ENCODE measurements around the gene NGDN.
A peak's percentile ranks its signal among the peaks of the same experiment; 100 is the strongest.
"Not testable (repeated sequence)": the region's sequence is repeated elsewhere in the genome, so short reads cannot be mapped to it uniquely, and the experiment has no call there.

NGDN gene

DNA sequence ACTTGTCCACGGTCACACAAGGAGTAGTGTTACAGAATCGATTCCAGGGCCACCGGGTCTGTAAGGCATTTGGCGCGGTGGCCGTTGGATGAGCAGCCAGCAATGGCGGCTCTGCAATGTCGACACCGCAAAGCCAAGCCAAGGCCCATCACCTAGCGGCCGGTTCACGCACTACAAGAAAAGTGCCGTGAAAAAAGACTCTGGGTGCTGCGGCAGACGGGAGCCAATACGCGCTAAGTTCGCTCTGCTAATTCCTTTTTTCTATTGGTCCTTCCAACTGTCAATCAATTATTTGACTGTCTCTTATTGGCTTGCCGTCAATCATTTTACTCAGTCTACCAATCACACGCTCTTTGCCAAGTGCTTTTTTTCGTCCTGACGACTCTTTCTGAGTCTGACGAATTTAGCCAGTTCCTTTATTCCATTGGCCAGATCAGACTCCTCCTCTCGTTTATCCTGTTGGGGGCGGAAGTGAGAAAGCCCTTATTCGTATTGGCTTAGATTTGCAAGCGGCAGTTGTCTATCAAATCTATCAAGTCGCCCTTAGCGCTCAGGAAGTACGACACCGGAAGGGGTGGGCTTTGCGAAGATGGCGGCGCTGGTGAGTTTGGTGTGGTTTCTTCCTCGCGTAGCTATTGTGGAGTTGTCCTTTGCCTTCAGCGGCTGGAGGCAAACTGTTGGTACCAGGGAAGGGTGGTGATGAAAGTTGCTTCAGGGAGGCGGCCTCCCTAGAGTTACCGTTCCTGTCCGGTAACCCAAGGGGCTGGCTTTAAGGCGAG lies at the start of gene NGDN:
Gene NGDN, plus strand, starts transcription at position 577 of the 779 bp plus-strand sequence. Its CDS starts 13 bp downstream, at position 590.
- DNase-seq, result peak; percentile 94 to 99 (median 98)
- intact Hi-C loops (cut with DNase I), result loop anchor here (2.0 to 5.0 kb wide), 3 partner anchors 87 to 141 kb away; partner anchors contain the start of gene SLC22A17

- DNase-seq, result no peak
- intact Hi-C loops (cut with DNase I), result no loop called here
Observed at GRCh38 chr14:23421594-23421993, 47.9 kb upstream of the NGDN start.

DNA sequence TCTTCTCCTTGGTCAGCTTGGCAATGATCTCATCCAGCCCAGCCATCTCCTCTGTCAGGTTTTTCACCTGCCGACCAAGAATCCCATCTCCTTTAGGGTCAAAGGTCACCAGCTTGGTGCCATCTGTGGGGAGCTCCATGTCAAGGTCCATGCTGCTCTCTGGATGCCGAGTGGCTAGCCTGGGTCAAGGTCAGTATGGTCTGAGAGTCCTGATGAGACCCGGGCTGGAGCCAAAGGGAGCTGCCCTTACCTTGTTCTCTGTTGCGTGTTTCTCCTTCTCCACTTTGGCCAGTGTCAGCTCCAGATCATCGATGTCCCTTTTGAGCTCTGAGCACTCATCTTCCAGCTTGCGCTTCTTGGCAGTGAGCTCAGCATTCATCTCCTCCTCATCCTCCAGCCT lies 45.8 kb upstream of the NGDN start:
- peak in 3 of 10 donors; percentile 46 to 69 (median 52) for DNase-seq
- intact Hi-C loops (cut with DNase I), result no loop called here

GRCh38 chr14:23425169-23425568 lies 44.3 kb upstream of the NGDN start:
- DNase-seq, result peak in 2 of 10 donors; percentile 8 to 29
- intact Hi-C loops (cut with DNase I), result no loop called here

GRCh38 chr14:23425798-23426197 lies 43.7 kb upstream of the NGDN start:
- intact Hi-C loops (cut with DNase I), result not testable (repeated sequence)
- DNase-seq, result peak in 3 of 10 donors; percentile 33 to 63 (median 54)

DNA sequence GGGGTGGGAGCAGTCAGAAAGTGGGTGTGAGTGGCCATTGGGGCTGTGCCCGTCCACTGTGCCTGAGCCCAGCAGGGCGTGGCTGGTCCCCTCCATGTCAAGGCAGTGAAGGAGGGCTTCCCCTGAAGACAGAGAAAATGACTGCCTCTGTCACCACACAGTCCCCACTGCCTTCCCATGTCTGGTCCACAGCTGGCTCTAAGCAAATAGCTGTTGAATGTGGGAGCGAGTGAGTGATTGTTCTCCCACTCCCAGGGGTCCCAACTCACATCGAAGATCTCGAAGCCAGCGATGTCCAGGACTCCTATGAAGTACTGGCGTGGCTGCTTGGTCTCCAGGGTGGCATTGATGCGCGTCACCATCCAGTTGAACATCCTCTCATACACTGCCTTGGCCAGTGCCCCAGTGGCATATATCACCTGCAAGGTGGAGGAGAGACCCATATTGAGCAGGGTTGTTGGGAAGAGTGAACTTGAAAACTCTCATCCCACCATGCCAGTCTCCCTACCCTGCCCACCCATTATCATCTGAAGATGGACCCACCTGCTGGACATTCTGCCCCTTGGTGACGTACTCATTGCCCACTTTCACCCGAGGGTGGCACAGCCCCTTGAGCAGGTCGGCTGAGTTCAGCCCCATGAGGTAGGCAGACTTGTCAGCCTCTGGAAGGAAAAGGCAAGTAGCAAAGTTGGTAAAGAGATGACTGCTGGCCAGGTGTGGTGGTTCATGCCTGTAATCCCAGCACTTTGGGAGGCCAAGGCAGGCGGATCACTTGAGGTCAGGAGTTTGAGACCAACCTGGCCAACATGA lies 40.6 kb upstream of the NGDN start:
- intact Hi-C loops (cut with DNase I), result no loop called here
- DNase-seq, result peak in 3 of 10 donors; percentile 50 to 60 (median 55)

DNA sequence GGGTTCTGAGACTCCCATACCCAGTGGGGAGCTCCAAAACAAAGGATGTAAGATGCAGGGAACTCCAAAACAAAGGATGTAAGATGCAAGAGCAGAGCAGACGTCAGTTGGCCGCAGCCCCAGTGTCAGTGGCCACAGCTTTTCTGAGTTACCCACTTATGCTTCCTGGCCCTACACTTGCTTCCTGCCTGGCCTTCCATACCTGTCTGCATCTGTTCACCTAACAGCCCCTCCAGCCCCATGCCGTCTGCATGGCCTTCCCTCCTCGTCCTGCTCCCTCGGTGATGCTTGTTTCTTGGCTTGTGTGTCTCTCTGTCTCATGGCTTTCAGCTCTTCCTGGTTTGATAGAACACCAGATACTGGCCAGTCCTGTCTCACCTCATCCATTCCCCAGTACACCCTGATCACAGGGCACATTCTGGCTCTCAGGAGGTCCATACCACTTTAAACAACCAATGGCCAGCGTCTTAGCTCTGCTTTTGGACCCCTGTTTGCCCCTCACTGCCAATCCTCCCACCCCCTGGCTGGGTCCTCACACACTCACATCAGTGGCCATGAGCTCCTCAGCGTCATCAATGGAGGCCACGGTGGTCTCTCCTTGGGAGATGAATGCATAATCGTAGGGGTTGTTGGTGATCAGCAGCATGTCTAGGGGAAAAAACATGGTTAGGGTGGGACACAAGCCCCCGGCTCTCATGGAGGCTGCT lies 39.3 kb upstream of the NGDN start:
- intact Hi-C loops (cut with DNase I), result no loop called here
- peak in 2 of 10 donors; percentile 45 to 65 for DNase-seq

DNA sequence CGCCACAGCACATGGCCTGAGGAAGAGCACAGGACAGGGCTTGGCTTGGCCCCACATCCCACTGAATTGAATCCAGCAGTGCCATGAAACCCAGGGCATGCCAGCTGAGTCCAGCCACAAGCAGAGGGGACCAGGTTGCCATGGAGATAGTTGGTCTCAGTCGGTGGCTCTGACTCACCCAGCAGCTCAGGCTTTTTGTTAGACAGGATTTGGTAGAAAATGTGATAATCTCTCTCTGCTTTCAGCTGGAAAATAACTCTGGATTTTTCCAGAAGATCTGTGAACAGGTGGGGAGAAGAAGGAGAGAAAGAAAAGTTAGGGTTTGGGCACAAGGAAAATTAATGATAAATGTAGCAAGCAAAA lies 38.8 kb upstream of the NGDN start:
- intact Hi-C loops (cut with DNase I), result no loop called here
- peak in 8 of 10 donors; percentile 28 to 94 (median 72) for DNase-seq

GRCh38 chr14:23431486-23431885 lies 38.0 kb upstream of the NGDN start:
- DNase-seq, result peak in 1 of 10 donors; percentile 81
- intact Hi-C loops (cut with DNase I), result no loop called here

DNA sequence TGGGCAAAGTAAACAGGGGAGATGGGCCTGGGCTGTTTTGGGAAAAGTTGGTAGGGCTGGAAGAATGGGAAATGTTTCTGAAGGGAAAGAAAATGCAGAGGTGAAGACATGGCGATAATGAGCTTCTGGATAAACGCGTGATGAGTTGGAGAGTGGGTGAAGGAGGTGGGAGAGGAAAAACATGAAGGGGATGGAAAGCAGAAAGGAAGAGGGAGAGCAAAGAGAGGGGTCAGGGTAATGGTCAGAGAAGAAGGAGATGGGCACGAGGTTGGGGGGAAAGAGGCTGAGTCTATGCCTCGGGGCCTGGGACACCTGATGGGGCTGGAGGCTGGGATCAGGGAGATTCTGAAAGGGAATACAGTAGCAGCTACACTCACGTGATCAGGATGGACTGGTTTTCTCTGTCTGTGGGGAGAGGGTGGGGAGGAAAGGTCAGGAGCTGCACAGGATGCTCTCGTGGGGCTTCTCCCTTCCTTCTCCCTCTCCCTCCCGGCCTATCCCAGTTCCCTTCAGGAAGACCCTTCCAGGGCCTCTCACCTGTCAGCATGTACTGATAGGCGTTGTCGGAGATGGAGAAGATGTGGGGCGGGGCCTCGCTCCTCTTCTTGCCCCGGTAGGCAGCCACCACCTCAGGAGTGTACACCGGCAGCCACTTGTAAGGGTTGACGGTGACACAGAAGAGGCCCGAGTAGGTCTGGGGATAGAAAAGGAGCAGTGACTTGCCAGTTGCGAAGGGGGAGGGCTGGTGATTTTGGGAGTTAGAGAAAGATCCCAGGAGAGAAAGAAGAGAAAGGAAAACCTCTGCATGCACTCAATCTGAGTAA lies 37.2 kb upstream of the NGDN start:
- intact Hi-C loops (cut with DNase I), result no loop called here
- DNase-seq, result peak in 1 of 10 donors; percentile 59

DNA sequence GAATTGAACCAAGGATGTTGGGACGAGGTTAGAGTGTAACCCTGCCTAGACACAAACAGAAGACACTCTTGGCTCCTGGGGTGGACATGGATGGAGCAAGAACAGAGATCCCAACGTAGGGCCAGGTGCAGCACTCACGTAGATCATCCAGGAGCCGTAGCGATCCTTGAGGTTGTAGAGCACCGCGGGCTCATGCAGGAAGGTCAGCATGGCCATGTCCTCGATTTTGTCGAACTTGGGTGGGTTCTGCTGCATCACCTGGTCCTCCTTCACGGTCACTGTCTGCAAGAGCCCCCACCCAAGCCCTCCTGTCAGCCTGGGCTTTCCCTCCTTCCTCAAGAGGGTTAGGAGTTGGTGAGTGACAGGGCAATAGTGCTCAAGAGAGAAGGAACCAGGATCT lies 36.6 kb upstream of the NGDN start:
- intact Hi-C loops (cut with DNase I), result no loop called here
- DNase-seq, result peak in 2 of 10 donors; percentile 51 to 61

DNA sequence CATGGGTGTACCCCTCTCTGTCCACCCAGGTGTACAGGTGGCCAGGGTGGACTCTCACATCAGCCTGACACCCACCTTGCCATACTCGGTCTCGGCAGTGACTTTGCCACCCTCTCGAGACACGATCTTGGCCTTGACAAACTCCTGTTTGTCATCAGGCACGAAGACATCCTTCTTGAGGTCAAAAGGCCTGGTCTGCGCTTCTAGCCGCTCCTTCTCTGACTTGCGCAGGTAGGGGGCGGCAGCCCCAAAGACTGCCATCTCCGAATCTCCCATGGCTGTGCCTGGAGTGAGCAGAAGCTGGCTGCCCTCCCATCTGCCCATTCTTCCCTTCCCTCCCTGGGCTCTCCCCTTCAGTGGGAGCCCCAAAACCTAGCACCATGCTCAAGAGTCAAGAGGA lies 36.0 kb upstream of the NGDN start:
- peak in 2 of 10 donors; percentile 60 to 63 for DNase-seq
- intact Hi-C loops (cut with DNase I), result no loop called here

- peak in 2 of 10 donors; percentile 49 to 71 for DNase-seq
- intact Hi-C loops (cut with DNase I), result no loop called here
Observed at GRCh38 chr14:23434488-23435222, 34.8 kb upstream of the NGDN start.

DNA sequence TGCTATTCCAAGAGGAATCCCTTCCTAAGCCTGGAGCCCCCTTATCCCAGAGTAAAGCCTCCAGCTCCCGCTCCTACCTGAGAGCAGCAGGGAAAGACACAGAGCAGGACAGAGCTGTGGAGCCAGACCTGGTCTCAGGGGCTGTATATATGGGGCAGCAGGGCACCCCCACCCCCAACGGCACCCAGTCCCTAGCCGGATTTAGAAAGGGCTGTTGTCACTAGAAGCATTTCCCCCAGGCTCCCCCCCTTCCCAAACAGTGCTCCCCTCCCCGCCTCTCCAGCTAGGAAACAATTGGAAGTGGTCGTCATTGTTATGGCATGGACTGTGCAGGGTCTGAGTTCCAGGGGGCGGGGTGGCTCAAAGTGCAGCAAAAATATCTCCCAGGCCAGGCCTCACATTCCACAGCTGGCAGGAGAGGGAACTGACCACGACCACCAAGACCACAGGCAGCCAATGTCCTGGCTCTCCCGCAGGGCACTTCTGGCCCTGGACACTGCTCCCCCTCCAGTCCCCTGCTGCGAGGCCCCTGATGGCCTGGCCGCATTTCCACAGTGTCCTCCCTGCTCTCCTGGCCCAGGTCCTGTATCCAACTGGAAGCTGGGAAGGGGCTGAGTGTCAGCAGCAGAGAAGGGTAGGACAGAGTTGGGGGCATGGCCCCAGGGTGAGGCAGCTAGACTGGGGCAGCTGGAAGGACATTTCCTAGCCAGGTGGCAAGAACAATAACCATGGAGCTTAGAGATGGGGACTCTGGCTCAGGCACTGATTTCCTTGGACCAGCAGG lies 33.8 kb upstream of the NGDN start, which contains the start of gene MYH7:
Gene MYH7, minus strand, starts transcription at position 118 of the 784 bp plus-strand sequence. CDS start 1,928 bp downstream, outside the sequence.
- intact Hi-C loops (cut with DNase I), result no loop called here
- peak in 2 of 10 donors; percentile 59 to 77 for DNase-seq

- peak; percentile 46 to 93 (median 64) for DNase-seq
- intact Hi-C loops (cut with DNase I), result no loop called here
Observed at GRCh38 chr14:23436327-23437132, 33.0 kb upstream of the NGDN start.

- peak in 1 of 10 donors; percentile 58 for DNase-seq
- intact Hi-C loops (cut with DNase I), result no loop called here
Observed at GRCh38 chr14:23437133-23438100, 32.1 kb upstream of the NGDN start.
